Adipocyte (in vitro differentiated cells): ENCODE results near the gene THAP10.

ENCODE experiments used
- DNase-seq: peaks from one replicate; pipeline ENCODE4 v3.0.0-alpha.2; 2015; ENCODE audit warnings: low read depth
- H3K27me3 ChIP-seq: replicated peaks from 2 replicates; pipeline ENCODE4 v1.7.0; 2013; ENCODE audit warnings: mild to moderate bottlenecking, low read length, moderate library complexity; ENCODE audit not compliant: control insufficient read depth, insufficient read depth
- H3K36me3 ChIP-seq: 2 replicates; pipeline ENCODE4 v1.7.0; 2013; ENCODE audit warnings: low read length, mild to moderate bottlenecking, moderate library complexity; ENCODE audit not compliant: control insufficient read depth, insufficient read depth, severe bottlenecking
- H3K4me1 ChIP-seq: 2 replicates; pipeline ENCODE4 v1.7.0; 2013; ENCODE audit warnings: mild to moderate bottlenecking, low read length, moderate library complexity; ENCODE audit not compliant: control insufficient read depth, insufficient read depth
- H3K4me3 ChIP-seq: 2 replicates; pipeline ENCODE4 v1.7.0; 2013; ENCODE audit warnings: mild to moderate bottlenecking, low read length, moderate library complexity
- H3K9ac ChIP-seq: 2 replicates; pipeline ENCODE4 v1.7.0; 2013; ENCODE audit warnings: mild to moderate bottlenecking, low read length, moderate library complexity
- H3K9me3 ChIP-seq: 2 replicates; pipeline ENCODE4 v1.7.0; 2013; ENCODE audit warnings: mild to moderate bottlenecking, low read length, moderate library complexity; ENCODE audit not compliant: control insufficient read depth

THAP10 gene

DNA sequence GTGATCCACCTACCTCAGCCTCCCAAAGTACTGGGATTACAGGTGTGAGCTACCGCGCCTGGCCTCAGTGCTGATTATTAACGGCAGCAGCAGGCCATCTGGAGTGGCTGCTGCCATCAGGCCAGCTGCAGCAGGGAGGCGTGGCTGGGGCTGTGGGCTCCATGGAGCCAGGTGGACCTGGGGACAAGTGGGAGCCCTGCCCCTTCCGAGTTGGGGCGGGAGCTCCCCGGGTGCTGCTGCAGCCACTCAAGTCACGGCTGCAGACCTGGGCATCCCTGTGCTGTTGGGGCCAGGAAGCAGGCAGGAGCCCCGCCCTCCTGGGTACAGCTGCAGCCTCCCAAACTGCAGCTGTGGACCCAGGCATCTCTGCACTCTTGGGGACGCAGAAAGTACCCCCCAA is 24.3 kb upstream of the THAP10 start:
- DNase-seq, result no peak

DNA sequence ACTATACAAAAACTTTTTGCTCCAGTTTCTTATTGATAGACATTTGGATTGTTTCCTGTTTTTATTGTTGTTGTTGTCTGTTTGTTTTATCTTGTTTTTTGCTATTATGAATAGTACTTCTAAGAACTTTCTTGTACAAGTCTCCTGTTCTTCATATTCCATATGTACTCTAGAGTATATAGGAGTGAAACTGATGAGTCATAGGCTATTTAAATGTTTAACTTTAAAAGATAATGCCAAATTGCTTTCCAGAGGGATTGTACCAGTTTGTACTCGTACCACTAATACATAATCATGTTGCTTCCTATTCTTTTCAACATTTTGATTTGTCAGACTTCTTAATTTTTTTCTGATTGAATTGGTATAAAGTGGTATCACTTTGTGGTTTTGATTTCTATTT is 20.0 kb upstream of the THAP10 start:
- Histone ChIP-seq H3K4me3 (no peak overlapping the region), H3K27me3 (no peaks in the 10 kb centered on the region), H3K4me1 (peaks cover 3% of the 10 kb centered on the region), H3K36me3 (no peaks in the 10 kb centered on the region), H3K9ac (no peak overlapping the region), H3K9me3 (peaks cover 12% of the 10 kb centered on the region)
- no peak for DNase-seq

More for the DNA sequence above, 24.3 kb upstream of the THAP10 start:
- Histone ChIP-seq H3K9me3 (no peaks in the 10 kb centered on the region), H3K27me3 (no peaks in the 10 kb centered on the region), H3K36me3 (no peaks in the 10 kb centered on the region), H3K9ac (no peak overlapping the region), H3K4me1 (peaks cover 7% of the 10 kb centered on the region), H3K4me3 (no peak overlapping the region)

DNA sequence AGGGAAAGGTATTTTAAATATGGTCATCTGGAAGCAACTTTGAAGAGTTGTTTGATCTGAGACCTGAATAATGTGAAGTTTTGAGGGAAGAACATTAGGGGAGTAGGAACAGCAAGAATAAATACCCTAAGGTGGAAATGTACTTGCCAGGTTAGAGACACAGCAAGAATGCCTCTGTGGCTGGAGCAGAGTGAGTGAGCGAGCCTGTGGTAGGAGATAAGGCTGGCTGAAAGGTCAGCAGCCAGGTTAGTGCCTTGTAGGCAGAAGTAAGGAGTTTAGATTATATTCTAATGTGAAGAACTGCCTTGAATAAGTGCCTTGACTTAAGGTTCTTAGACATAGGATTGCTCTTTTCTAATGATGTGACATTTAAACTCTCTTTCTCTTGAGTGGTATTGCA is 18.7 kb upstream of the THAP10 start:
- Histone ChIP-seq H3K9ac (no peak overlapping the region), H3K9me3 (peaks cover 12% of the 10 kb centered on the region)
- DNase-seq, result no peak

DNA sequence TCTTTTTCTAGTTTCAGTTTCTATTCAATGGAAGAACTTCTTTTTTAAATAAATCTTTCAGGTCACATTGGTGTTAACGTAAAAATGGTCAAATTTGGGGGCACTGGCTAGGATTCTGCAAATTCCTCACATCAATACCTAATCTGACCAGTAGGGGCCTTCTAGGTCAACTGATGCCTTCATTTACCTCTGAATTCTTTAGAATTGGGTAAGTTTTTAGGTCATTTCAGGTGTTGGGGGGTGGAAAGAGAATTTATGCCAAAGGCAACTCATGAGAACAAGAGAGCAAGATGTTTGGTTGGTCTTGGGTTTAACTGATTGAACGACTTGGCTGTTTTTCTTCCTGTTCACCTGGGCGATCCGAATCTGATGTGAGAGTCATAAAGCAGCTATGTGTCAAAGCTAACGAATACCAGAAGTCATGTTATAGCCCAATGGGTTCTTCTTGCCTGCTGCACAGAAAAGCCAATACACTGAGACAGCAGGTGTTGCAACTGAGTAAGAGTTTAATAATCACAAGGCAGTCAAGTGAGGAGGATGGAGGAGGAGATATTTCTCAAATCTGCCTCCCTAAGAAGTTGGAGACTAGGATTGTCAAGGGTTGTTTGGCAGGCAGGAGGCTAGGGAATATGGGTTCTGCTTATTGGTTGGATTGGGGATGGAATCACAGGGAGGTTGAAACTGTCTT is 15.7 kb upstream of the THAP10 start:
- H3K9ac ChIP-seq, result no peak overlapping the region
- H3K36me3 ChIP-seq, result no peaks in the 10 kb centered on the region
- H3K4me1 ChIP-seq, result peaks cover 8% of the 10 kb centered on the region
- no peak for DNase-seq
- H3K9me3 ChIP-seq, result peaks cover 12% of the 10 kb centered on the region
- H3K4me3 ChIP-seq, result no peak overlapping the region
- no peaks in the 10 kb centered on the region for H3K27me3 ChIP-seq

More for the DNA sequence above, 18.7 kb upstream of the THAP10 start:
- Histone ChIP-seq H3K36me3 (no peaks in the 10 kb centered on the region), H3K4me3 (no peak overlapping the region), H3K27me3 (no peaks in the 10 kb centered on the region), H3K4me1 (peaks cover 11% of the 10 kb centered on the region)

DNA sequence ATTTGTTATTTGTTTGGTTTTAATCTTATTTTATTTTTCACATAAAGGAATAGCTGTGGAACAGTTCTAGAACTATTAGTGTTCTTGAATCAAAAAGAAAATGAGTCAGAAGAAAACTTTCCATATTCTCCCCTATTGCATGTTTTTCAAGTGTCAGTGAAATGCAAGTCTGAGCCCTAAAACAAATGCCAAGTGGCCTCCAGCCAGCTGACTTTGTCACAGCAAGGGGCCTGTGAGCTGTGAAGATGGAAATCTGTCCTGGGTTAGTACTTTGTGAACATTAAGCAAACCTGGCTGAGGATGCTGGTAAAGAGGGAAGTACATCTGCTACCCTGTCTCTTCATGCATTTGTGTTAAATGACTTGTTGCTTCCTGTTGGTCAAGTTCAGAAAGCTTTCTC is 14.6 kb upstream of the THAP10 start:
- peak; percentile 74 for DNase-seq
- H3K9ac ChIP-seq, result peak overlapping the region; percentile 54
- peaks cover 15% of the 10 kb centered on the region for H3K4me1 ChIP-seq
- H3K36me3 ChIP-seq, result no peaks in the 10 kb centered on the region
- H3K9me3 ChIP-seq, result peaks cover 12% of the 10 kb centered on the region
- no peaks in the 10 kb centered on the region for H3K27me3 ChIP-seq
- H3K4me3 ChIP-seq, result no peak overlapping the region

DNA sequence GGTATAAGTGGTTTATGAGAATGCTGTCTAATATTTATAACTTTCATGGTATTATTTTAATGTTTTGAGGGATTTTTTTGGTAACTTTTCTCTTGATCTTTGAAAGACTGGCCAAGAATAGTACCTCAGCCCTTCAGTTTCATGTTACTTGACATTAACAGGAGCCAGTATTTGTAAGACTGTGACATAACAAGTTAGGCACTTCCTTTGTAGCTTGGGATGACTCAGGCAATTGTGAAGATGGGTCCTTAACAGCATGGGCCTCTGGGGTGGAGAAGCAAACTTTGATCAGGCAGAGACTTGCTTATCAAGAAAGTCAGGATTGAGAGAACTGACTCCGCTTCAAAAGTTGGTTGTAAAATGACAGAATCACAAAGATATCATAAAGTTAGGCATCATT is 9.9 kb upstream of the THAP10 start:
- DNase-seq, result peak; percentile 77
- Histone ChIP-seq H3K27me3 (no peaks in the 10 kb centered on the region), H3K4me1 (peaks cover 17% of the 10 kb centered on the region), H3K9me3 (no peaks in the 10 kb centered on the region), H3K9ac (no peak overlapping the region), H3K36me3 (no peaks in the 10 kb centered on the region), H3K4me3 (no peak overlapping the region)

DNA sequence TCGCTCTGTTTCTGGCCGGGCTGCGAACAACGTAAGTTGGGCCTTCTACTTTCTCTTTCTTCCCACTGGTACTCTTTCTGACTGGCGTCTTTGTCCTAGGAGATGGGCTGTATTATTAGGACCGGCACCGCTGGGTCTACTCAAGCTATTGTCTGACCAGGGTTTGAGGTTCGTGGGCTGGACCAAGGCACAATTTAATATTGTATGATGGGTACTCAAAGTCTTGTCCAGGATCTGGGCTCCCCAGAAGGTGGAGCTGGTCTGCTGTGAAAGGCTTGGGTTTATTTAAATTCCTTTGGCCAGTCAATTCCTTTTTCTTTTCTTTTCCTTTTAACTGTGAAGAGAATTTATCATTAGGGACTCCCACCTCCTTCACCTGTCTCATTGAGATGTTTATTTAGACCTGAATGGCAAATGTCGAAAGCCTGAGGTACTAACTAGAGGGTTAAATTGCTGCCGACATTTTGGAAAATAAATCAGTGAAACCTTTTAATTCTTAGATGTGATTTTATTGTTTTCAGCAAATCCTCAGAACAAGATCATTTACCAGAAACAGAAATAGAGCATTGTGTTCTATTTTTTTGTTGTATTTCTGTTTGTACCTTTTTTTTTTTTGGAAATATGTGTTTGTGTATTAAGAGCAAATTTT is 803 bp upstream of the THAP10 start:
- DNase-seq, result peak; percentile 83
- Histone ChIP-seq H3K36me3 (no peaks in the 10 kb centered on the region), H3K9ac (peak overlapping the region; percentile 84), H3K9me3 (no peaks in the 10 kb centered on the region), H3K27me3 (no peaks in the 10 kb centered on the region), H3K4me1 (peaks cover 8% of the 10 kb centered on the region), H3K4me3 (peak overlapping the region; percentile 86)

DNA sequence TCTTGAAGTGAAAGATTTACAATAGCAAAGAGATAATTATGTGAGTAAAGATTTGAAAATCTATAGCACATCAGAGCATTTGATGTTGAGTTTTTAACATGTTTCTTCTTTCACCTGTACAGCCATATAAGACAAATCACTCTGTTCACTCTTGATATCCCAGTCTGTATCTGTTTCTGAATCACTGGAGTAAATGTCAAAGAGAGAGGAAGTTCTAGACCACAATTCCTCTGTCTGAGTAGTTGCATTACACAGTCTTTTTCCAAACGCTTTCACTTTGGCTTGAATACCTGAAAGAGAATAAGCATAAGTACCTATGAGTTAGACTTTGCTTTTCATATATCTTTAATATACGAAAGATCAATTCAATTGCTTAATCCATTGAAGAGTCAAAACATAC is 9.9 kb downstream of the THAP10 start:
- Histone ChIP-seq H3K36me3 (no peaks in the 10 kb centered on the region), H3K9ac (no peak overlapping the region), H3K9me3 (no peaks in the 10 kb centered on the region), H3K27me3 (no peaks in the 10 kb centered on the region), H3K4me1 (peaks cover 6% of the 10 kb centered on the region), H3K4me3 (no peak overlapping the region)
- DNase-seq, result no peak

DNA sequence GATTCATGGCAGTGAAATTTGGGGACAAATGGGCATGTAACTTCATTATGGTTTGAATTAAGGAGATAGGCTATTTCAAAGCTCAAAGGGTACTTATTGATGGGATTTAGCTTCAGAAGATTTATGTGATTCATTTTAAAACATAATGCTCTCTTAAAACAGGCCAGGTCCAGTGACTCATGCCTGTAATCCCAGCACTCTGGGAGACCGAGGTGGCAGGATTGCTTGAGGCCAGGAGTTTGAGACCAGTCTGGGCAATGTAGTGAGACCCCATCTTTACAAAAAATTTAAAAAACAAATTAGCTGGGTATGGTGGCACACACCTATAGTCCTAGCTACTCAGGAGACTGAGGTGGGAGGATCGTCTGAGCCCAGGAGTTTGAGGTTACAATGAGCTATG is 11.5 kb downstream of the THAP10 start:
- Histone ChIP-seq H3K4me3 (no peak overlapping the region), H3K9me3 (no peaks in the 10 kb centered on the region), H3K27me3 (no peaks in the 10 kb centered on the region), H3K4me1 (peaks cover 6% of the 10 kb centered on the region), H3K36me3 (no peaks in the 10 kb centered on the region), H3K9ac (no peak overlapping the region)
- DNase-seq, result peak; percentile 18

DNA sequence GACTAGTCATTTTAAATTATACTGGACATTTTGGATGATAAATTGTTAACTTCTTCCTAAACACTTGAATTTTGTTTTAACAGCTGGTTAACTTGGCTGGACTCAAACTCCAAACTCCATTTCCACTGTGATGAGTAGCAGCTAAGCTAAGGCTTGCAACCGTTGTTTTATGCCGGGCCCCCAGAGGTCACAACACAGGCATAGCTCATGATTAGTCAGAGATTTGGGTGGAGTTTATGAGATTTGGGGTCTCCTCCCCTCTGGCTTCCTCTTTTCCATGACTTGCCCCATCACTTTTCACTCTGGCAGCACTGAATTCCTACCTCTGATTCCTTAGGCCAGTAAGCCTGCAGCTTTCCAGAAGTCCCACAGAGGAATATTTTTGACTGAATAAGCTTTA is 12.8 kb downstream of the THAP10 start:
- H3K4me1 ChIP-seq, result peaks cover 6% of the 10 kb centered on the region
- H3K9me3 ChIP-seq, result no peaks in the 10 kb centered on the region
- no peaks in the 10 kb centered on the region for H3K36me3 ChIP-seq
- no peak overlapping the region for H3K9ac ChIP-seq
- H3K4me3 ChIP-seq, result no peak overlapping the region
- peak; percentile 50 for DNase-seq
- H3K27me3 ChIP-seq, result no peaks in the 10 kb centered on the region

DNA sequence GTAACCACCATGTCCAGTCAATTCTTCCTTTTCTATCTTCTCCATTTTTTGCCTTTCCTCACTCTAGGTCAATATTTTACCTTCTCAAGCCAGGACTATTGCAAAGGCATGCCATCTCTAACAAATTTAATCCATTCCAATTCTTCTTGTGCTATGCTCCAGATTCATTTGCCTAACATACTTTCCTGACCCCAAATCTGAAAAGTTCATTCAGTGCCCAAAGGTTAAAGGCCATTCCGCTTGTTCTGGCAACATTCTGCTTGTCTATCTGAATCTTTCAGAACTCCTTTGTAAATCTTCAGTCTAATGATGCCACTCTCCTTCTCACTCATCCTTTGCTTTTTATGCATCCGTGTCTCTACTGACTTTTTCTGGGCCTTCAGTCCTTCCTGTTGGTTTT is 15.6 kb downstream of the THAP10 start:
- Histone ChIP-seq H3K4me3 (no peak overlapping the region), H3K9ac (no peak overlapping the region), H3K4me1 (peaks cover 6% of the 10 kb centered on the region), H3K36me3 (no peaks in the 10 kb centered on the region), H3K27me3 (no peaks in the 10 kb centered on the region), H3K9me3 (no peaks in the 10 kb centered on the region)
- no peak for DNase-seq
